Measurements from ENCODE around the gene AGAP1. TPM values are rescaled to one million over a fixed set of nuclear protein-coding genes. Genes with fewer than 3 reads are reported as not detected.
A peak's percentile ranks its signal among the peaks of the same experiment; 100 is the strongest.

AGAP1 gene
- total RNA-seq, 1 donor from 2014 or later = 3.1 TPM

DNA sequence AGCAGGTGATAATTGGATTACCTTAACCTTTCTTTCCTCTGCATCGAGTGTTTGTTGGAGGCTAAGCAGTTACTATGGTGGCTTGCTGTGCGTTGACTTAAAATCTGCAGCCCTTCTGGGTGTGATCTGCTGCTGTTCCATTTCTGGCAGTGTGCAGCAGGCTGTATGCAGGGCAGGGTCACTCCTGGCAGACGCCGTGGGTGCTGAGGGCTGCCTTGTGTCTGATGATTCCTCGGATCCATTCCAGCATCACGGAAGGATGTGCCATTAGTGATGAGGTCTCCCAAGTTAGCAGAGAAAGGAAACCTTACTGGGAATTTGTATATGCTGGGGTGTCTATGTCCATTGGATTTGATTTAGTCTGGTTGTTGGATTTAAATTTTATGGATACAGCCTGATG lies 310.8 kb downstream of the AGAP1 start:
- no peak for DNase-seq (ENCODE audit: low read depth in 2 of 2)

DNA sequence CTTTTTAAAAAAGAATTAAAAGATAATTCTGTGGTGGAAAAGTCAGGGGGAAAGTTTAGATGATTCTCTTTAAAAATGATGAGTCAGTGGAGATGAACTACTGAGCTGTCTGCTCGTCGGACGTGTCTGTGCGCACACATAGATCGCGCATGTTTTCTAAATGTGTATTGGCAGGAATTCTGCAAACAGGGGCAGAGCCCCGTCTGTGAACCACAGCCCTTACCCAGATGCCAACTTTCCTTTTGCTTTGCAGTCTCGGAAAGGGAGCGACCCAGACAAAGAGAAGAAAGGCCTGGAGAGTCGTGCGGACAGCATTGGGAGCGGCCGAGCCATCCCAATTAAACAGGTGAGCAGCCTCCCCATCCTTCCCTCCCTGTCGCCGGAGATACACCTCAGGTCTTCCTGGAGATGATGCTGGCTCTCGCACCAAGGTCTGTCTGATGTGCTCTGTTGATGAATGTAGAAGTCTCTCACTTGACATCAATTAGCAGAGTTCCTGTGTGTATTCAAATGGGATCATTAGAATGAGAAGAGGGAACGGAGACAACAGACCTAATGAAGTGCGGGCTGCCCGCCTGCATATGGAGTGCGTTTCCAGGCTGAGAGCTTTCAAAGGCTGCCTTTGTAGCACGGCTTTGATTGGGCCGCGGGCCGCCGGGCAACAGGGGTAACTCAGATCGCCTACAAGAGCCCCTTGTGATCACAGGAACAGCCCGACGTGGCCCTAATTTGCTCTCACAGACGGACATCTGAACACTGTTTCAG lies 313.3 kb downstream of the AGAP1 start:
- no peak for DNase-seq (ENCODE audit: low read depth in 2 of 2)

DNA sequence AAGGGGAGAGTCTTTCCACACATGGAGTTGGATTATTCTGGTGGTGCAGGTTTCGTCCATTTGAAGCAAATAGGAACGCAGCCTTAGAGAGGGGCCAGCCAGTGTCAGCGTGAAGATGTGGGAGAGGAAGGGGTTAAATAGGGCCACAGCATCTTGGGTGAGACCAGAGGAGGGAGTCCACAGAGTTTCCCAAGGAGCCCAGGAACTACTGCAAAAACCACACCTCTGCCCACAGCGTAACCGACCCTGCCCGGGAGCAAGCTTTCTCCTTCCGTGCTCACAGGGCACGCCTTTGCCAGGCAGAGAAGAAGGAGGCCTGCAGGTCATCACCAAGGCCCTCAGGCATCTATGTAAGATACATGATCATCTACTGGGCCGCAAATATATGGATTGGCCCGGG lies 314.5 kb downstream of the AGAP1 start:
- no peak for DNase-seq (ENCODE audit: low read depth in 2 of 2)

DNA sequence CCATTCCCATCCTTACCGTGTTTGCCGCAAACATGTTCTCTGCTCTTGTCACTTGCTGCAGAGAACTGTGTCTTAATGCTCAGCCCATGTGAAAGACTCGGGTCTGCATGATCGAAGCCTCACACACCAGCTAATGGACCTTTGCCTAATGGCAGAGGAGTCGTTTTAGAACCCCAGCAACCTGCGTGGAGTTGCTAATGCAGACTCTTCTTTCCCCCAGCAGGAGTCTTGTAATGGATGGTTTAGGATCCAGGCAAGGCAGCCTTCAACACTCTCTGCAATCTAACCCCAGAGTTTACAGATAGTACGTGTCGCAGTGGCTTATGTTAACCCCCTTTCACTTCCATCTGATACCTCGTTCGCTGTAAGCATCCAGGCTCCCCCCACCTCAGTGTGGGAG lies 316.4 kb downstream of the AGAP1 start:
- DNase-seq (ENCODE audit: low read depth in 2 of 2) = no peak

DNA sequence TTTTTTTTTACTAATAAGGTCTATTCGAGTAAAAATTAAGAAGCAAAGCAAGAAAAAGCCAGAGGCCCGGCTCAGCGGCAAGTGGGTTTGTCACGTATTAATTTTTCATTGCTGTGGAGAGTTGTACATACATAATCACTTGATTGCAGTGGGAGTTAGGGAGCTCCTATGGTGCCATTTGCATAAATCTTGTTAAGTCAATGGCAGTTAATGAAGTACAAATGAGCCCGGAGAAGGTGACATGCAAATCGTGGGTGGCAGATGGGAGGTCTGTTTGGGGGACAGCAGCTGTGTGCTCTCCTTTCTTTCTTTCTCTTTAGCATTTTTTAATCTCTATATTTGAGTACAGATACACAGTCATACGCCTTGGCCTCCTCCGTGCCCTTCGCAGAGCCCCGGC lies 317.0 kb downstream of the AGAP1 start:
- no peak for DNase-seq (ENCODE audit: low read depth in 2 of 2)

DNA sequence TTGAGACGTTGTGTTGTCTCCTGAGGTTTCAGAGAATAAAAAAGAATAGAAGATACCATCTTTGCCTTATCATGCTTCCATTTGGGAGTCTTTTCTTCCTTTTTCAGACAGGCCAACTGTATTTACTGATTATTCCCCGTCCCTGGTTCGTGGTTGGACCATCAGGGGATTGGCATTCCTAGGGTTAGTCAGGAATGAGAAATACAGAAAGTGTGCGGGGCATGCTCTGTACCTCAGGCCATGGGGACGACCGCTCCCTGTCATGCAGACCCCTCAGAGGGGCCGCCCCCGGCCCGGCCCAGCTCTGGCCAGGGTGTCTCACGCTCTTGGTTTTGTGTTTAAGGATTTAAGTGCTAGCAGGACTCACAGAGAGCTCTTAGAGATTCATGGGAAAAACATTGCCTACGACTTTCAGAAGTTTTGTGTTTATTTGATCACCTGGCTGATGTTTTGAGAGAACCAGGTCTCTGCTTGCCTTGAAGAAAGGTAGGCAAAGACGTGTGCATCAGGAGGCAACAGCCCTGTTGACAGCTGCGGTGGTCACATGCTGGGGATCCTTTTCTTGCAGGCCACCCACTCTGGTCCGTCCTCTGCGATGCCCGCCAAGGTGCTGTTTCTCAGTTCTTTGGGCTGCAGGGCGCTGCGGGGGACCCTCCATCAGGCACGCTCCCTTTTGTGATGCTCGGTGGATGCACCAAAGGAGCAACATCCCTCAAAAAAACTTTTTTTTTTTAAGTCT lies 317.8 kb downstream of the AGAP1 start:
- DNase-seq (ENCODE audit: low read depth in 2 of 2) = no peak

DNA sequence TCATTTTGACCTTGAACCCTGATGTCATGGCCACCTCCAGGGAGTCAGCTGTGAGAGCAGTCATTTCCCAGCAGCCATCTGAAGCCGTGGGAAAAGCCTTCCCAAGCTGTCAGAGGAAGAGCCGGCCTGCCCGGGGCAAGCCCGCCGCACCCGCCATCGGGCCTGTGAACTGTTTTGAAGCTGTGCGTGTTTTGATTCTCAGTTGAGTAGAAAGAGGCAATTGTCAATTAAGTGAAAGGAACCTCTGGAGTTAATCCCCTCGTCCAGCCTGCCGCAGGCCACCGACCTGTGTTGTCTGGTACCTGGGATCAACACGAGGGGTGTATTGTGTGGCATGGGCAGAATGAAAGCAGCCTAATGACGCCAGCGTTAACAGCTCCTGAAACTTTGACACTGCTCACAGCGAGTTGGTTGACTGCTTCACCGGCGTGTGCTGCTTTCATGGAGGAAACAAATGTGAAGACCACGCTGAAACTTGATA lies 318.4 kb downstream of the AGAP1 start:
- no peak for DNase-seq (ENCODE audit: low read depth in 2 of 2)

DNA sequence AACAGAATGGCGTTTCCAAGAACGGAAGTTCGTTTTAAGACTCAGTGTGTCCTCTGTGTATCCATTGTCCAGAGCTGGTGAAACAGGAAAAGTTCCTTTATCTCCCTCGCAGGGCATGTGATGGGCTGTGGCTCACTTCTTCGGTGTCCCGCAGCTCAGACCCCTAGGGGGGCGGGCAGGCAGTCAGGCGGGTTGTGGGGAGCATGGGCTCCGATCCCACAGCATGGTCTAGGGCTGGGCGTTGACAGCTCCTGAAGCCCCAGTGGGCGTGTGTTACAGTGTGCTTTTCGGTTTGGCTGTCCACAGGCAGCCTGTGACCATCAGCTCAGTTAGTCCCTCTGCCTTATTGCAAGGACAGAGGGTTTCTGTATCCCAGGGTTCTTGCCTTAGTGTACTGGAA lies 319.6 kb downstream of the AGAP1 start:
- DNase-seq (ENCODE audit: low read depth in 2 of 2) = no peak

DNA sequence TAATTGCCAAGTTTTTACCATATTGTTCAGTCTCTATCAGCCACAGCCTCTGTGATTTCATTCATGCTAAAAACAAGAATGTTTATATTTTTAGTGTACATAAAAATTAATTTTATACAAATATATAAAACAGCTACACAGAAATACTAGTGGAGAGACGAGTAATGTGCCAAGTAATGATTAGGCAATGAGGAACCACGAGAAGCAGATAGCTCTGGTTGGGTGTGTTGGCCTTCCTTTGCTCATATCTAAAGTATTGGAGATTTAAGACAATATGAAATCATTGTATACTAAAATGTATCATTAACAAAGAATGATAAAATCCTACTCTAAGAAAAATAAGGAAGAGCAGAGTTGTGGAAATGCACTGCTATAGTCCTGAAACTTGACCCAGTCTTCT lies 326.7 kb downstream of the AGAP1 start:
- DNase-seq (ENCODE audit: low read depth in 2 of 2) = no peak

DNA sequence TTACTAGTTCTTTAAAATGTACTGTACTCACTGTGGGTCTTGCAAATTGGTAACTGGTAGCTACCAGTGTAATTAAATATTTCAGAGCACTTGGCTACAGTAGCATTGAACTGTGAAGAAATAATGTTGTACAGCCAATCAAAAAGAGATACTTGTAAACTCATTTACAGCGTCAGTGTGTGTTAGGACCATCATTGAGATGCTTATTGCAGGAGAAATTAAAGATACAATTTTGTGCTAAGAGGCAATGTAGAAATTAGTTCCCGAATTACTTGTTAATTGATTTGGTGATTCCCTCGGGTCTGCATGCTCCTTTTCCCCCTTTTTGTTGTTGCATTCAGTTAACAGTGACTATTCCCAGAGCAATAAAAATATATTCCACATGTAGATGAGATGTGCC lies 330.5 kb downstream of the AGAP1 start:
- no peak for DNase-seq (ENCODE audit: low read depth in 2 of 2)

DNA sequence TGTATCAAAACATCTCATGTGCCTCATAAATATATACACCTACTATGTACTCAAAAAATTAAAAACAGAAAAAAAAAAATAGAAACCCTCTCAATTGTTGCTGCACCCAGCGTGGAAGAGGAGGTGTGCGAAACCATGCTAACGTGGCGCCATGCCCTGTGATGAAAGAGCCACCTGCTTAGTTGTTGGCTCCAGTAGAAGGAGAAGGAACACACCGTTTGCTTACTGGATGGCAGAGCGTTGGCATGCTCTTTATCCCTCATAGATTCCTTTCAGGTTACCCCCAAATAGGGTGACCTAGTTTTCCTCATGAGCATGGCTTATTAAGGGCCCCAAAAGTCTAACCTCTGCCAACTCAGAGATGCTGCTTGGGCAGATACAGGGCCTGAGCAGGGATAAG lies 332.1 kb downstream of the AGAP1 start:
- no peak for DNase-seq (ENCODE audit: low read depth in 2 of 2)

DNA sequence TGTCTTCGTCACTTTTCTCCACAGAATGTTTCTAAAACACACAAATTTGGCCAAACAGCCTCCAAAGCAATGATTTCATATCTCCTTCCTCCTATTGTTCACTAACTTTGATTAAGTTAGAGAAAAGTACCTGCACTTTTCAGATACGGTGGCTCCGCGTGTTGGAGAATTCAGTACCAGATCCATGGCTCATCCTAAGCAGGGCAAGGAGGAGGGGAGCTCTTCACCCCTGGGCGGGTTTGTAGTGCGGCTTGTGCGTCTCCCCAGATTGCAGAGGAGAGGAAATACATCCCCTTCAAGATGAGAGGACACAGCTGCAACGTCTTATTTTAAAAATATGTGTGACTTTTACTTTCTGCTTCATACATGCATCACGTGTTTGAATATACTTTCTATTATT lies 333.0 kb downstream of the AGAP1 start:
- peak in 1 of 2 donors; percentile 15 for DNase-seq (ENCODE audit: low read depth in 2 of 2)

DNA sequence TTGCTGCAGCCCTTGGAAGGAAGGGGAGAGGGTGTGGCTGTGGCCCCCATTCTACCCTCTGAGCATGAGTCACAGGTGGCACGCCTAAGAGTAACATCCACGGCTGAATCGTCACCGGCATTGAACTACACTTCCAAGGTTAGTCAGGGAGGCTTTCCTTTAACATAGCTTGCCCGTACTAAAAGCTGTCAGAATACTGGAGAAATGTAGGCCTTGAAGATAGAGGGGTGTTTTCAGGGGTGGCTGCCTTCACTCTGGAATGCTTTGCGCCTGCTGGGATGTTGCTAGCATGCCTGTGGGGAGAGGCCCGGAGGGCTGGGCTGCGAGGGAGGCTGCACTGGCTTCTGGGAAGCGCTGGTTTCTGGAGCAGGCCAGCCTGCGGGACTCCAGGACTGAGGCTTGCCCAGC lies 333.7 kb downstream of the AGAP1 start:
- DNase-seq (ENCODE audit: low read depth in 2 of 2) = peak in 1 of 2 donors; percentile 38

DNA sequence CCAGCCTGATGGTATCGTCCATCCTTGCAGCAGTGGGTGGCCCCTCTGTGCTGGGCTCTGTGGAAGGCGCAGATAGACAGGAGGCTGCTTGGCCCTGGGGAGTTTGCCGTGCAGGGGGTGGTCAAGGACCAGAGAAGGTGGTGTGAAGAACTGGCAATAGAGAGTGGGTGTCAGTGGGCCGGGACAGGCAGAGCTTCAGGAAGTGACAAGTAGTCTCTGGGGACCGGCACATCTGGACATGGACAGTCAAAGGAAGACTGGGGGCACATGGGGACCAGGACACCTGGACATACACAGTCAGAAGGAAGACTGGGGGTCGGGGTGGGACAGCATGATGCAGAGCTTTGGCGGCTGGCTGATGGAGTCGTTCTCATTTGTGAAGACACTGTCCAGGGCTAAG lies 335.9 kb downstream of the AGAP1 start:
- no peak for DNase-seq (ENCODE audit: low read depth in 2 of 2)

DNA sequence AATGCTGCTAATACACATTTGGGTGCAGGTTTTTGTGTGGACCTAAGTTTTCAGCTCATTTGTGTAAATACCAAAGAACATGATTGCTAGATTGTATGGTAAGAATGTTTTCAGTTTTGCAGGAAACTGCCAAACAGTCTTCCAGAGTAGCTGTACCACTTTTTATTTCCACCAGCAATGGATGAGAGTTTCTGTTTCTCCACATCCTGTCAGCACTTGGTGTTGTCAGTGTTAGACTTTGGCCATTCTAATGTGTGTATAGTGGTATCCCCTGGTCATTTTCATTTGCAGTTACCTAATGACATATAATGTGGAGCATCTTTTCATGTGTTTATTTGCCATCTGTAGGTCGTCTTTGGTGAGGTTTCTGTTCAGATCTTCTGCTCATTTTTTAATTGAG lies 337.9 kb downstream of the AGAP1 start:
- no peak for DNase-seq (ENCODE audit: low read depth in 2 of 2)

DNA sequence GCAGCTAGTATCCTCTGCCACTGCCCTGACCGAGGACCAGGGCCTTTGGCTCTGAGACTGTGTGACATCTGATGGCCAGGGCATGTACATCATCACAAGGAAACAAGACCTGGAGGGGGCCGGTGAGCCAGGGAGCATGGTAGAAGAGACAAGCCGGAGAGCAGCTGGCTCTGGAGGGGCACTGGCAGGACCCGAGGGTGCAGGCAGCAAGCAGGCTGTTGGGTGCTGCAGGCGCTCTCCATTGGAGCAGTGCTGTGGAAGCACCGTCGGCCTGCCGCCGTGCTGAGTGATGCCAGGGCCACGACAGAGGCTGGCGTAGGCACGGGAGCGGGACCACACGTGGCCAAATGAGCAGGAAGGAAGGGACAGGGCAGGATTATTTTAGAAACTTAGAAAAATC lies 339.1 kb downstream of the AGAP1 start:
- DNase-seq (ENCODE audit: low read depth in 2 of 2) = no peak

DNA sequence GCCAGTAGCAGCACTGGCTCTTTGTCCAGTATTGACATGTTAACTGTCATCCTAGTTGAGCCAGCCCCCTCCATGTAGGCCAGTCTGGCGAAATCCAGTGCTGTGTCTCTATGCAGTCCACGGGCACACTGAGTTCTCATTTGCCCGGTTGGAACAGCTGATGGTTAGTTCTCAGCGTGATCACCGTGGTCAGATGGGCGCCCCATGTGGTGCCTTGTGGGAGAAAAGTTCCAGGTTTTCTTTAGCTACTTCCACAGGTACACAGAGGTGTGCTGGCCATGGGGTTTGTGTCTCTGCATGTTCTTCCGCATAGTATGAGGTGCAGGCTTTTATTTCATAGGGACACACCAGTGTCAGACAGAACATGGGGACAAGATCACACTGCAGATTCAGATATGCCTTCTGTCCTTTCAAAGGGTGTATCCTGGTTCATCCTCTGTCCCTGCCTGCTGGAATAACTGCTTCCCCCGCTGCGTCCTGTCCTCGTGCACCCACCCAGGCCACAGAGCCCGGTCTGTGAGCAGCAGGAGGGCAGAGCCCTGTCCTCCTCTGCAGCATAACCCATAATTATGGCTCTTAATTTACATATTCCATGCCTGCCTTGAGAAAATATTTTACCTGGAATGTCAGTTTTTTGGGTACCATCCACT lies 340.3 kb downstream of the AGAP1 start:
- DNase-seq (ENCODE audit: low read depth in 2 of 2) = no peak

DNA sequence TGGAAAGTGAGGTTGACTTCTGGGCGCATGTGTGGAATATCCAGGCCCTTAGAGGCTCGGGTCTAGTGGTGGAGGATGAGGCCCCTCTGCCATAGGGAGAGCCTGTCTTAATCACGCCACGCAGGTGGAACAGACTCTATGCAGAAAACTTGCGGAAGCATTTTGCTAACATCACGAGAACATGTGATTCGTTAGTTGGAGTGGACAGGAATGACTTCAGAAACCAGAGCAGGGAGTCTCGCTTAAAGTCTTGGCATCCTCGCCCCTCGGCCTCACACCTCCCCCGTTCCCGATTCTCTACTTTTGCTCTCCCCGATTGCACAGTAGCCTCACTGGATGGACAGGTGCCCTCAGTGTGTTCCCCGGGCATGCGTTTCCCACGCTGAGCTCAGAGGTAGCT lies 340.9 kb downstream of the AGAP1 start:
- DNase-seq (ENCODE audit: low read depth in 2 of 2) = no peak

DNA sequence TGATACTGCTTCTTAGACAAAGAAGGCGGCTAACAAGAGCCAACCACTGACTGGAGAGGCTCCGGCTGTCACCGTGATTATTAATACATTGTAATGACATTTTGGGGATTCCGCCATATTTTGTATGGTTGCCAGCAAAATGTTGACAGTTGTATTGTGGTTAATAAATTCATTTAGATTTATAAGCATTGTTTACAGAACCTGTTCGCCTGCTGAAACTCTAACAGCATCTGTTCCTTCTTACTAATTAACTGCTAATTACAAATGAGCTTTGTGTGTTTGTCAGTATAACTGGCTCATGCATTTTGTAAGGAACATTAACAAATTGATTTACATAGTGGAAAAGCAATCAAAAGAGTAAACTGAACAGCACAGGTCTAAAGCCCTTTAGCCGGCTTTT lies 342.0 kb downstream of the AGAP1 start:
- DNase-seq (ENCODE audit: low read depth in 2 of 2) = no peak

DNA sequence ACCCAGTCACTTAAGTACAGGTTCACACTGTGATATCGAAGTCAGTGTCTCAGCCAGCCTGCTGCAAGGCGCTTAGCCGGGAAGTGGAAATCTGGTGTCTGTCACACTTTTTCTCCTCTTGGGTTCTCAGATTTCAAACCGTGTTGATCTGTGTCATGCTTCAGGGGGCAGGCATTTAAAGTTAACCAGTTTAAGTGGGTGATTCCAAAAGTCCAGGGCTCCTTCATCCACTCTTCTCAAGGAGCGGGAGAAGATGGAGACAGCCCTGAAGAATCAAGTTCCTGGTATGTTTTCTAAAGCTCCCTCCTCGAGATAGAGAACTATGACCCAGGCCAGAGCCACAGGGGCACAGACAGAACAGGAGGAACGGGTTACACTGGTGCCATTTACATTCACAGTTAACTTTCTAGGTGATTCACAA lies 342.7 kb downstream of the AGAP1 start:
- no peak for DNase-seq (ENCODE audit: low read depth in 2 of 2)

DNA sequence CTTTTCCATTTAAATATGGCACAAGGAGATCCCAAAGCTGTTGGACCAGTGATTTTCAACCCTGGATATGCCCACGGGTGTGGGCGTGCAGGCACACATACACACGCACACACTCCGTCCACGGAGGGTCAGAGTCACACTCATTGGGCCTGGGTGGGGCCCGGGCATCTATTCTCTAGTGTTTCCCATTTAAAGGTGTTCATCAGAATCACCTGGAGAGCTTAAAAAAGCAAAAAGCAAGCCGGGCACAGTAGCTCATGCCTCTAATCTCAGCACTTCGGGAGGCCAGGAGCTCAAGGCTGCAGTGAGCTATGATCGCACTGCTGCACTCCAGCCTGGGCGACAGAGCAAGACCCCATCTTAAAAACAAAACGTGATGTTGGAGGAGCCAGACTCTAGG lies 345.4 kb downstream of the AGAP1 start:
- no peak for DNase-seq (ENCODE audit: low read depth in 2 of 2)

DNA sequence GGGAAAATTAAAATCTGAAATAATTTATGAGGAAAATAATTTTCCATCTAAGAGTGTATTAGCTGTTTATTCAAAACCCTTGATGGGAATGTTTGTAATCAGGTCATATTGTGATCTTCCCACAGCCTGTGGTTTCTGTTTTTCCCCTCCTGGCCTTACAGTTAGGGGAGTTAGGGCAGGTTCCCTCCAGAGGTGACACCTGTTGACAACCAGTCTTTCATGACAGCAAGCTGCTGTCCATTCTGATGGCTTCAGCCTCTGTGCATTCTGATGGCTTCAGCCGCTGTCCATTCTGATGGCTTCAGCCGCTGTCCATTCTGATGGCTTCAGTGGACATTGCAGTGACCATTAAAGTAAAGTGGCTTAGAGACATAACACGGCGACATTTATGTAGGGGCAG lies 346.1 kb downstream of the AGAP1 start:
- DNase-seq (ENCODE audit: low read depth in 2 of 2) = no peak

DNA sequence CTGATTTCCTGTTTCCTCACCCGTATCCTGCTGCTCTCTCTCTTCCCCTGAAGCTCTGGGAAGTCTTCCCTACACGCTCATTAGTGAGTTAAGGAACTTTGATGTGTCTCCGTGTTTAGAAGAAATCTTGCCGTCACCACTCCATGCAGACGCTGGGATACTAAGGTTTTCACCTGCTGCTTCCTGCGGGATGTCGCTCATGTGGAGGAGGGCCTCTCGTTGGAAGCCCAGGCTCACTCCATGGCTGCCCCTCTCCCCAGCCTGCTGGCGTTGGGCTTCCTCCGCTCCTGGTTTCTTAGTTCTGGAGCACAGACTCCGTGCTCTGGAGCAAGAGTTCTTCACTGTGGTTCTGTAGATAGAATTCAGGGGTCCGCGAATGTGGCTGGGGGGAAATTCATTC lies 348.0 kb downstream of the AGAP1 start:
- DNase-seq (ENCODE audit: low read depth in 2 of 2) = no peak

Measured in dermis microvascular lymphatic vessel endothelial cell (primary cell).